ENCODE data around the gene HMCN1.

Gene HMCN1

GRCh38 chr1:186178426-186179043 is 444.3 kb downstream of the HMCN1 start:
- no peaks in the 10 kb centered on the region for H4K20me1 ChIP-seq (ENCODE audit: insufficient read depth, low read length)
- no peak overlapping the region for H3K4me3 ChIP-seq (ENCODE audit: low read length)
- H2AFZ ChIP-seq (ENCODE audit: low read length), result no peak overlapping the region
- H3K9ac ChIP-seq (ENCODE audit: low read length), result no peak overlapping the region
- no peak overlapping the region for H3K4me2 ChIP-seq (ENCODE audit: low read depth, low read length)
- H3K36me3 ChIP-seq (replicated peaks; ENCODE audit: insufficient read depth, low read length), result no peaks in the 10 kb centered on the region
- no peak for DNase-seq
- H3K27me3 ChIP-seq (replicated peaks; ENCODE audit: insufficient read depth, low read length), result no peaks in the 10 kb centered on the region
- no peaks in the 10 kb centered on the region for H3K4me1 ChIP-seq (ENCODE audit: low read length)
- no peak overlapping the region for H3K27ac ChIP-seq (ENCODE audit: low read length)
- no peaks in the 10 kb centered on the region for H3K79me2 ChIP-seq (ENCODE audit: low read length)
- TF ChIP-seq EZH2phosphoT487 (IDR thresholded peaks at IDR 0.05; ENCODE audit: low read length) (no peak), CTCF (IDR thresholded peaks at IDR 0.05; ENCODE audit: low read length) (no peak), EZH2 (optimal IDR thresholded peaks at IDR 0.05; ENCODE audit: low read depth, low read length) (no peak)
- no peaks in the 10 kb centered on the region for H3K9me2 ChIP-seq (replicated peaks; ENCODE audit: insufficient read depth, low read length)
- H3K9me3 ChIP-seq (replicated peaks; ENCODE audit: insufficient read depth, low read length), result no peaks in the 10 kb centered on the region
- no peaks in the 10 kb centered on the region for H3F3A ChIP-seq (ENCODE audit: insufficient read depth, low read length)

GRCh38 chr1:186179231-186179630 is 445.0 kb downstream of the HMCN1 start:
- Histone ChIP-seq H3K4me3 (ENCODE audit: low read length) (no peak overlapping the region), H3F3A (ENCODE audit: insufficient read depth, low read length) (0 out of 2 replicates have a peak, but pooled peaks cover 7% of the 10 kb centered on the region), H3K27me3 (replicated peaks; ENCODE audit: insufficient read depth, low read length) (no peaks in the 10 kb centered on the region), H3K36me3 (replicated peaks; ENCODE audit: insufficient read depth, low read length) (no peaks in the 10 kb centered on the region), H3K79me2 (ENCODE audit: low read length) (no peaks in the 10 kb centered on the region), H2AFZ (ENCODE audit: low read length) (no peak overlapping the region), H3K4me2 (ENCODE audit: low read depth, low read length) (no peak overlapping the region), H3K27ac (ENCODE audit: low read length) (no peak overlapping the region), H3K9me3 (replicated peaks; ENCODE audit: insufficient read depth, low read length) (no peaks in the 10 kb centered on the region), H3K9me2 (replicated peaks; ENCODE audit: insufficient read depth, low read length) (no peaks in the 10 kb centered on the region), H3K4me1 (ENCODE audit: low read length) (peaks cover 4% of the 10 kb centered on the region; the same call in 1 of the 2 replicates), H3K9ac (ENCODE audit: low read length) (no peak overlapping the region), H4K20me1 (ENCODE audit: insufficient read depth, low read length) (no peaks in the 10 kb centered on the region)
- DNase-seq, result no peak
- TF ChIP-seq EZH2 (optimal IDR thresholded peaks at IDR 0.05; ENCODE audit: low read depth, low read length) (no peak), CTCF (IDR thresholded peaks at IDR 0.05; ENCODE audit: low read length) (no peak), EZH2phosphoT487 (IDR thresholded peaks at IDR 0.05; ENCODE audit: low read length) (no peak)

- no peak for DNase-seq
- TF ChIP-seq EZH2 (optimal IDR thresholded peaks at IDR 0.05; ENCODE audit: low read depth, low read length), result no peak
- TF ChIP-seq EZH2phosphoT487 (IDR thresholded peaks at IDR 0.05; ENCODE audit: low read length), result no peak
- no peak for TF ChIP-seq CTCF (IDR thresholded peaks at IDR 0.05; ENCODE audit: low read length)
- Histone ChIP-seq H2AFZ (ENCODE audit: low read length) (no peak overlapping the region), H3K9me2 (replicated peaks; ENCODE audit: insufficient read depth, low read length) (no peaks in the 10 kb centered on the region), H3K4me3 (ENCODE audit: low read length) (no peak overlapping the region), H3K4me1 (ENCODE audit: low read length) (peaks cover 7% of the 10 kb centered on the region; the same call in 1 of the 2 replicates), H3K9ac (ENCODE audit: low read length) (no peak overlapping the region), H4K20me1 (ENCODE audit: insufficient read depth, low read length) (no peaks in the 10 kb centered on the region), H3K27ac (ENCODE audit: low read length) (no peak overlapping the region), H3K79me2 (ENCODE audit: low read length) (no peaks in the 10 kb centered on the region), H3K9me3 (replicated peaks; ENCODE audit: insufficient read depth, low read length) (no peaks in the 10 kb centered on the region), H3K27me3 (replicated peaks; ENCODE audit: insufficient read depth, low read length) (no peaks in the 10 kb centered on the region), H3K36me3 (replicated peaks; ENCODE audit: insufficient read depth, low read length) (no peaks in the 10 kb centered on the region), H3F3A (ENCODE audit: insufficient read depth, low read length) (0 out of 2 replicates have a peak, but pooled peaks cover 10% of the 10 kb centered on the region), H3K4me2 (ENCODE audit: low read depth, low read length) (peak overlapping the region; percentile 31; the same call in 1 of the 2 replicates)
These were observed 449.0 kb downstream of the HMCN1 start for GRCh38 chr1:186183219-186183618.
